Loucy (cell line): ENCODE results near the gene COMMD8.

Experiments used
- H2AFZ ChIP-seq: fragments of 200-600 bp; sonication (generic); 2 replicates; pipeline ENCODE4 v1.6.0; 2016; ENCODE audit warnings: antibody characterized with exemption, mild to moderate bottlenecking, low read length, moderate library complexity
- H3F3A ChIP-seq: fragments of 200-600 bp; 2 replicates; pipeline ENCODE4 v1.6.0; 2016; ENCODE audit warnings: antibody characterized with exemption, low read depth, mild to moderate bottlenecking
- H3K27me3 ChIP-seq: fragments of 200-600 bp; sonication (generic); 2 replicates; pipeline ENCODE4 v1.6.1; 2014; ENCODE audit warnings: low read length, mild to moderate bottlenecking; ENCODE audit not compliant: insufficient read depth, poor library complexity, severe bottlenecking
- H3K36me3 ChIP-seq: fragments of 200-600 bp; sonication (generic); 2 replicates; pipeline ENCODE4 v1.6.1; 2016; ENCODE audit warnings: low read length; ENCODE audit not compliant: insufficient read depth
- H3K4me1 ChIP-seq: fragments of 200-600 bp; sonication (generic); 2 replicates; pipeline ENCODE4 v1.5.1; 2014; ENCODE audit warnings: low read length, mild to moderate bottlenecking; ENCODE audit not compliant: insufficient read depth, poor library complexity, severe bottlenecking
- H3K4me2 ChIP-seq: fragments of 200-600 bp; sonication (generic); 2 replicates; pipeline ENCODE4 v1.6.0; 2014; ENCODE audit warnings: antibody characterized with exemption, low read length, low read depth, mild to moderate bottlenecking; ENCODE audit not compliant: poor library complexity, severe bottlenecking
- H3K4me3 ChIP-seq: fragments of 200-600 bp; sonication (generic); 2 replicates; pipeline ENCODE4 v1.5.1; 2014; ENCODE audit warnings: low read length, mild to moderate bottlenecking, mixed read lengths; ENCODE audit not compliant: poor library complexity, severe bottlenecking
- H3K79me2 ChIP-seq: fragments of 200-600 bp; sonication (generic); 2 replicates; pipeline ENCODE4 v1.6.1; 2014; ENCODE audit warnings: low read length; ENCODE audit not compliant: insufficient read depth
- H3K9ac ChIP-seq: fragments of 200-600 bp; sonication (generic); 2 replicates; pipeline ENCODE4 v1.6.0; 2014; ENCODE audit warnings: mild to moderate bottlenecking, low read depth, low read length, moderate library complexity; ENCODE audit not compliant: poor library complexity, severe bottlenecking
- H3K9me2 ChIP-seq: fragments of 200-600 bp; sonication (generic); replicated peaks from 2 replicates; pipeline ENCODE4 v1.6.1; 2016; ENCODE audit warnings: low read depth, low read length, mixed read lengths
- H3K9me3 ChIP-seq: fragments of 200-600 bp; sonication (generic); 2 replicates; pipeline ENCODE4 v1.6.1; 2014; ENCODE audit warnings: mild to moderate bottlenecking, antibody characterized with exemption, low read length, low read depth; ENCODE audit not compliant: insufficient read depth
- H4K20me1 ChIP-seq: fragments of 200-600 bp; sonication (generic); 2 replicates; pipeline ENCODE4 v1.6.0; 2014; ENCODE audit warnings: antibody characterized with exemption, low read length, mild to moderate bottlenecking; ENCODE audit not compliant: insufficient read depth, poor library complexity, severe bottlenecking
- EZH2phosphoT487 ChIP-seq: fragments of 200-600 bp; IDR thresholded peaks from 2 replicates; pipeline ENCODE4 v1.6.1; 2018; ENCODE audit warnings: antibody characterized with exemption, mild to moderate bottlenecking, moderate library complexity, borderline replicate concordance
- TF ChIP-seq, protein P1 (sequence below): fragments of 200-600 bp; sonication (generic); conservative IDR thresholded peaks from 2 replicates; pipeline ENCODE4 v1.5.1; 2014; ENCODE audit warnings: mild to moderate bottlenecking, antibody characterized with exemption, low read length

Gene COMMD8

DNA sequence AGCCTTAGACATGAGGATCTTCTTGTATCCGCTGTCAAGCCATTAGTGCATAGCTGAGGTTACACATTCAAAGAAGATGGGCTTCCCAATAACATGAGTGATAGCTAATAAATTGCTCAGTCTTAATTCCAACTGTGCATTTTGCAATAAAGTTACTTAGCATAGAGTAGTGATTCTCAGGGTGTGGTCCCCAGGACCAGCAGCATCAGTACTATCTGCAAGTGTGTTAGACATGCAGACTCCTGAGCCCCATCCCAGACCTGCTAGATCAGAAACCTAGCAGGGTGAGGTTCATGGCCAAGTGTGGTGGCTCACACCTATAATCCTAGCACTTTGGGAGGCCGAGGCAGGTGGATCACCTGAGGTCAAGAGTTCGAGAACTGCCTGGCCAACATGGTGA, 41.6 kb upstream of the COMMD8 start:
- no peaks in the 10 kb centered on the region for H3K9me3 ChIP-seq
- TF ChIP-seq, protein P1, sequence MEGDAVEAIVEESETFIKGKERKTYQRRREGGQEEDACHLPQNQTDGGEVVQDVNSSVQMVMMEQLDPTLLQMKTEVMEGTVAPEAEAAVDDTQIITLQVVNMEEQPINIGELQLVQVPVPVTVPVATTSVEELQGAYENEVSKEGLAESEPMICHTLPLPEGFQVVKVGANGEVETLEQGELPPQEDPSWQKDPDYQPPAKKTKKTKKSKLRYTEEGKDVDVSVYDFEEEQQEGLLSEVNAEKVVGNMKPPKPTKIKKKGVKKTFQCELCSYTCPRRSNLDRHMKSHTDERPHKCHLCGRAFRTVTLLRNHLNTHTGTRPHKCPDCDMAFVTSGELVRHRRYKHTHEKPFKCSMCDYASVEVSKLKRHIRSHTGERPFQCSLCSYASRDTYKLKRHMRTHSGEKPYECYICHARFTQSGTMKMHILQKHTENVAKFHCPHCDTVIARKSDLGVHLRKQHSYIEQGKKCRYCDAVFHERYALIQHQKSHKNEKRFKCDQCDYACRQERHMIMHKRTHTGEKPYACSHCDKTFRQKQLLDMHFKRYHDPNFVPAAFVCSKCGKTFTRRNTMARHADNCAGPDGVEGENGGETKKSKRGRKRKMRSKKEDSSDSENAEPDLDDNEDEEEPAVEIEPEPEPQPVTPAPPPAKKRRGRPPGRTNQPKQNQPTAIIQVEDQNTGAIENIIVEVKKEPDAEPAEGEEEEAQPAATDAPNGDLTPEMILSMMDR: no peak
- TF ChIP-seq EZH2phosphoT487: no peak
- H3K36me3 ChIP-seq: no peaks in the 10 kb centered on the region
- no peaks in the 10 kb centered on the region for H3F3A ChIP-seq
- H3K4me1 ChIP-seq: peaks cover 9% of the 10 kb centered on the region
- no peak overlapping the region for H3K9ac ChIP-seq
- no peak overlapping the region for H3K4me2 ChIP-seq
- H4K20me1 ChIP-seq: no peaks in the 10 kb centered on the region
- no peak overlapping the region for H2AFZ ChIP-seq
- H3K79me2 ChIP-seq: no peaks in the 10 kb centered on the region
- H3K27me3 ChIP-seq: no peaks in the 10 kb centered on the region
- no peak overlapping the region for H3K4me3 ChIP-seq
- no peaks in the 10 kb centered on the region for H3K9me2 ChIP-seq

DNA sequence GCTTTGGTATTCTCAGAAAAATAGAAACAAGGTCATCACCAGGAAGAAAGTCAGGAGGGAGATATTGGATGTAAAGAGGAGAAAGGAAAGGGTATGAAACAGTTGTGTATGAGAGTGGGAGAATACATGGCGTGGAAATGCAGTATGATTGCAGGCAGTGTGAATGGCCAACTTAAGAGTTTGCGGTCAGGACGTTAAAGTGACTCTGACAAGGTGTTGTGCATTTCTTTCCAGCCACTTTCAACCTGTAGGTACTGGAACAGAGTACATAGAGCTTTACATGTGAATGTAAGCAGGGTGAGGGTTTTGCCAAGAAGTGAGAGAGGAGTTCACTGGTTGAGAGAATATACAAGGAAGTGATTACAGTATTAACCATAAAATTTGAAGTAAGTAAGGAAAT, 37.3 kb upstream of the COMMD8 start:
- Histone ChIP-seq H4K20me1 (no peaks in the 10 kb centered on the region), H3K9me2 (no peaks in the 10 kb centered on the region), H3K4me2 (no peak overlapping the region), H3K4me3 (no peak overlapping the region), H3K9me3 (no peaks in the 10 kb centered on the region), H2AFZ (0 out of 2 replicates have a peak overlapping the region, but pooled peaks have one; percentile 34), H3F3A (no peaks in the 10 kb centered on the region), H3K36me3 (no peaks in the 10 kb centered on the region), H3K27me3 (no peaks in the 10 kb centered on the region), H3K4me1 (peaks cover 25% of the 10 kb centered on the region), H3K9ac (no peak overlapping the region), H3K79me2 (no peaks in the 10 kb centered on the region)
- TF ChIP-seq, protein P1: no peak
- TF ChIP-seq EZH2phosphoT487: no peak

DNA sequence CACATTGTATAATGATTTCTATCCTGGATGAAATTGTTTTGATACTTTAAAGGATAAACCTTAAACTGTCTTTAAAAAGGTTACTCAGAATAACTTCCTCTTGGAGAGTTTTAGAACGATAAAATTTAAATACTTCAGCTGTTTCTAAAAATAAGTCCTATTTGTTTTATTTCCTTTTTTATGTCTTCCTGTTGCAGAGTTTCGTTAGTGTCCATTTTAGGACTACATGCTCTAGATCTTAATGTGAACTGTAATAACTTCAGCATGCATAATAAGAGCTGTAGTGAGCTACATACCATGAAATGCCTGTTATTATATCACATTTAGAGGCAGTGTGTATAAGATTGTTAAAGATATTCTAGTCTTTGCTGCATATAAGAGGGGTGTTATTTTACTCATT, 36.2 kb upstream of the COMMD8 start:
- H3K4me1 ChIP-seq: peaks cover 25% of the 10 kb centered on the region
- peak overlapping the region; percentile 59 for H3K4me3 ChIP-seq
- H3K27me3 ChIP-seq: no peaks in the 10 kb centered on the region
- no peaks in the 10 kb centered on the region for H3K9me3 ChIP-seq
- no peaks in the 10 kb centered on the region for H3F3A ChIP-seq
- no peaks in the 10 kb centered on the region for H3K36me3 ChIP-seq
- no peaks in the 10 kb centered on the region for H3K9me2 ChIP-seq
- H3K4me2 ChIP-seq: peak overlapping the region; percentile 47
- no peaks in the 10 kb centered on the region for H3K79me2 ChIP-seq
- H4K20me1 ChIP-seq: no peaks in the 10 kb centered on the region
- no peak for TF ChIP-seq EZH2phosphoT487
- peak overlapping the region; percentile 34 for H2AFZ ChIP-seq
- peak overlapping the region; percentile 27 for H3K9ac ChIP-seq

DNA sequence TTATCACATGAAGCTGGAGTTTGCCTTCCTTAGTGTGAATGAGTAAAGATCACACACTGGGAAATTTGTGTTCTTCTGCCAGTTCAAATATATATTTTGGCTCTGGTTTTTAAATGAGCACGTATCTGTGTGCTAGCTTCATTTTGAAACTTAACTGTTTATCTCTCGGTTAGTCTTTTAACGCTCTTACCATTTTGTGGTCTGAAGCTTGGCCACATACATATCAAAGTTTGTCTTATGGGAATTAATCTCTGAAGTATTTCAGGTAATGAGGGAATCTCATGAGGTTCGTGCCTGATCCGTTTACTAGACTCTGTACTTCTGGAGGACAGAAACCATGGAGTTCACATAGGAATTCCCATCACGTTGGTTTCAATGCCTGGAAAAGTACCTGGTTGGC, 35.4 kb upstream of the COMMD8 start:
- Histone ChIP-seq H3K9me3 (no peaks in the 10 kb centered on the region), H3K9me2 (no peaks in the 10 kb centered on the region), H3F3A (no peaks in the 10 kb centered on the region), H3K4me2 (peak overlapping the region; percentile 47), H3K4me1 (peaks cover 29% of the 10 kb centered on the region), H3K4me3 (peak overlapping the region; percentile 59), H3K27me3 (no peaks in the 10 kb centered on the region), H4K20me1 (no peaks in the 10 kb centered on the region), H3K9ac (peak overlapping the region; percentile 27), H3K79me2 (no peaks in the 10 kb centered on the region), H3K36me3 (no peaks in the 10 kb centered on the region), H2AFZ (peak overlapping the region; percentile 34)
- TF ChIP-seq EZH2phosphoT487: no peak
- TF ChIP-seq, protein P1: no peak
